CD4-positive, alpha-beta T cell treated with Interleukin-6 at 100 ng/mL for 8 hours (primary cell): Measurements from ENCODE around the gene NLGN2.

Source experiments
- DNase-seq: peaks from one replicate; pipeline ENCODE4 v3.0.0-alpha.2; 2020; ENCODE audit warnings: mixed read lengths, low spot score

The NLGN2 gene

GRCh38 chr17:7466318-7466638 lies 58.6 kb downstream of the NLGN2 start:
- no peak for DNase-seq

- DNase-seq, result no peak
Measured at GRCh38 chr17:7466639-7467341, 59.1 kb downstream of the NLGN2 start.

GRCh38 chr17:7467498-7467897 lies 59.9 kb downstream of the NLGN2 start:
- DNase-seq, result no peak

GRCh38 chr17:7468290-7468689 lies 60.6 kb downstream of the NLGN2 start:
- no peak for DNase-seq

- DNase-seq, result no peak
Measured at GRCh38 chr17:7468804-7469389, 61.3 kb downstream of the NLGN2 start.
